Measurements from ENCODE around the gene MACROH2A2. TPM values are rescaled to one million over a fixed set of nuclear protein-coding genes. Genes with fewer than 3 reads are reported as not detected.
A peak's percentile ranks its signal among the peaks of the same experiment; 100 is the strongest.

Gene MACROH2A2
- total and polyA plus RNA-seq, 2 of the 13 experiments (the other 11 are each of a cell fraction or from before 2014, with no cell fraction given), result 9.8 to 43.1 TPM

DNA sequence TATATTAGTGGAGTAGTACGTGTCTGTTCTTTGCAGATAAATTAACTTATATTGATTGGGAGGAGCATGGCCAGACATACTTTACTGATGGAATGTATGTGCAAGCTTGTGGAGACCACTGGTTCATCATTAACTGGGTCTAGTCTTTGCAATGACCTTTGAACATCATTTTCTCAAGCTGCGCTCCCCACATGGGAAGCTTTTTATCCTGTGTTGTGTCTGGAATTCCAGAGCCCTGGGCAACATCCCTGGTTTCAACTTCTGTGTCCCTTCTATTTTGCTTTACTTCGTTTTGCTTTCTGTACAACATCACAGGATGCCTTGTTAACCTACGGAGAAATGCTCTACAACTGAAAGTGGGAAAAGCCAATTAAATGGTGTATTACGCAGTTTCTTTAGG, 38.3 kb downstream of the MACROH2A2 start (continued):
- TF ChIP-seq, protein P1, sequence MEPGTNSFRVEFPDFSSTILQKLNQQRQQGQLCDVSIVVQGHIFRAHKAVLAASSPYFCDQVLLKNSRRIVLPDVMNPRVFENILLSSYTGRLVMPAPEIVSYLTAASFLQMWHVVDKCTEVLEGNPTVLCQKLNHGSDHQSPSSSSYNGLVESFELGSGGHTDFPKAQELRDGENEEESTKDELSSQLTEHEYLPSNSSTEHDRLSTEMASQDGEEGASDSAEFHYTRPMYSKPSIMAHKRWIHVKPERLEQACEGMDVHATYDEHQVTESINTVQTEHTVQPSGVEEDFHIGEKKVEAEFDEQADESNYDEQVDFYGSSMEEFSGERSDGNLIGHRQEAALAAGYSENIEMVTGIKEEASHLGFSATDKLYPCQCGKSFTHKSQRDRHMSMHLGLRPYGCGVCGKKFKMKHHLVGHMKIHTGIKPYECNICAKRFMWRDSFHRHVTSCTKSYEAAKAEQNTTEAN (CRISPR knock-in tag; conservative IDR thresholded peaks at IDR 0.05), result no peak
- no peak for TF ChIP-seq PCBP2 (optimal IDR thresholded peaks at IDR 0.05; ENCODE audit: low read depth, low read length, poor library complexity, severe bottlenecking)
- no peak for TF ChIP-seq ZNF484 (CRISPR knock-in tag; IDR thresholded peaks at IDR 0.05; ENCODE audit: borderline replicate concordance, low read depth)
- TF ChIP-seq ZNF564 (CRISPR knock-in tag; IDR thresholded peaks at IDR 0.05), result no peak
- no peak for TF ChIP-seq ZSCAN29 (CRISPR knock-in tag; conservative IDR thresholded peaks at IDR 0.05)
- TF ChIP-seq, protein P2, sequence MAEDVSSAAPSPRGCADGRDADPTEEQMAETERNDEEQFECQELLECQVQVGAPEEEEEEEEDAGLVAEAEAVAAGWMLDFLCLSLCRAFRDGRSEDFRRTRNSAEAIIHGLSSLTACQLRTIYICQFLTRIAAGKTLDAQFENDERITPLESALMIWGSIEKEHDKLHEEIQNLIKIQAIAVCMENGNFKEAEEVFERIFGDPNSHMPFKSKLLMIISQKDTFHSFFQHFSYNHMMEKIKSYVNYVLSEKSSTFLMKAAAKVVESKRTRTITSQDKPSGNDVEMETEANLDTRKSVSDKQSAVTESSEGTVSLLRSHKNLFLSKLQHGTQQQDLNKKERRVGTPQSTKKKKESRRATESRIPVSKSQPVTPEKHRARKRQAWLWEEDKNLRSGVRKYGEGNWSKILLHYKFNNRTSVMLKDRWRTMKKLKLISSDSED (CRISPR knock-in tag; IDR thresholded peaks at IDR 0.05), result no peak
- no peak for TF ChIP-seq ELF3 (CRISPR knock-in tag; IDR thresholded peaks at IDR 0.05)
- TF ChIP-seq NAIF1 (CRISPR knock-in tag; IDR thresholded peaks at IDR 0.05; ENCODE audit: borderline replicate concordance), result no peak
- TF ChIP-seq, protein P3, sequence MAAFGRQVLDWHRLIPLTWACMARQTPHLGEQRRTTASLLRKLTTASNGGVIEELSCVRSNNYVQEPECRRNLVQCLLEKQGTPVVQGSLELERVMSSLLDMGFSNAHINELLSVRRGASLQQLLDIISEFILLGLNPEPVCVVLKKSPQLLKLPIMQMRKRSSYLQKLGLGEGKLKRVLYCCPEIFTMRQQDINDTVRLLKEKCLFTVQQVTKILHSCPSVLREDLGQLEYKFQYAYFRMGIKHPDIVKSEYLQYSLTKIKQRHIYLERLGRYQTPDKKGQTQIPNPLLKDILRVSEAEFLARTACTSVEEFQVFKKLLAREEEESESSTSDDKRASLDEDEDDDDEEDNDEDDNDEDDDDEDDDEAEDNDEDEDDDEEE (CRISPR knock-in tag; IDR thresholded peaks at IDR 0.05), result no peak
- TF ChIP-seq, protein P4, sequence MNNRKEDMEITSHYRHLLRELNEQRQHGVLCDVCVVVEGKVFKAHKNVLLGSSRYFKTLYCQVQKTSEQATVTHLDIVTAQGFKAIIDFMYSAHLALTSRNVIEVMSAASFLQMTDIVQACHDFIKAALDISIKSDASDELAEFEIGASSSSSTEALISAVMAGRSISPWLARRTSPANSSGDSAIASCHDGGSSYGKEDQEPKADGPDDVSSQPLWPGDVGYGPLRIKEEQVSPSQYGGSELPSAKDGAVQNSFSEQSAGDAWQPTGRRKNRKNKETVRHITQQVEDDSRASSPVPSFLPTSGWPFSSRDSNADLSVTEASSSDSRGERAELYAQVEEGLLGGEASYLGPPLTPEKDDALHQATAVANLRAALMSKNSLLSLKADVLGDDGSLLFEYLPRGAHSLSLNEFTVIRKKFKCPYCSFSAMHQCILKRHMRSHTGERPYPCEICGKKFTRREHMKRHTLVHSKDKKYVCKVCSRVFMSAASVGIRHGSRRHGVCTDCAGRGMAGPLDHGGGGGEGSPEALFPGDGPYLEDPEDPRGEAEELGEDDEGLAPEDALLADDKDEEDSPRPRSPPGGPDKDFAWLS (CRISPR knock-in tag; IDR thresholded peaks at IDR 0.05; ENCODE audit: borderline replicate concordance), result no peak
- no peak for TF ChIP-seq RFXANK (CRISPR knock-in tag; IDR thresholded peaks at IDR 0.05)
- peak; percentile 53; the same call in 1 of the 2 replicates for TF ChIP-seq YEATS4 (CRISPR knock-in tag; IDR thresholded peaks at IDR 0.05; ENCODE audit: borderline replicate concordance)
- no peak for TF ChIP-seq ZBTB38 (CRISPR knock-in tag; IDR thresholded peaks at IDR 0.05)
- TF ChIP-seq ZNF232 (CRISPR knock-in tag; IDR thresholded peaks at IDR 0.05; ENCODE audit: borderline replicate concordance), result peak; percentile 43; the same call in 1 of the 2 replicates
- TF ChIP-seq KMT2A (CRISPR knock-in tag; IDR thresholded peaks at IDR 0.05), result no peak
- TF ChIP-seq ZNF333 (CRISPR knock-in tag; IDR thresholded peaks at IDR 0.05; ENCODE audit: borderline replicate concordance), result no peak
- TF ChIP-seq, protein P5, sequence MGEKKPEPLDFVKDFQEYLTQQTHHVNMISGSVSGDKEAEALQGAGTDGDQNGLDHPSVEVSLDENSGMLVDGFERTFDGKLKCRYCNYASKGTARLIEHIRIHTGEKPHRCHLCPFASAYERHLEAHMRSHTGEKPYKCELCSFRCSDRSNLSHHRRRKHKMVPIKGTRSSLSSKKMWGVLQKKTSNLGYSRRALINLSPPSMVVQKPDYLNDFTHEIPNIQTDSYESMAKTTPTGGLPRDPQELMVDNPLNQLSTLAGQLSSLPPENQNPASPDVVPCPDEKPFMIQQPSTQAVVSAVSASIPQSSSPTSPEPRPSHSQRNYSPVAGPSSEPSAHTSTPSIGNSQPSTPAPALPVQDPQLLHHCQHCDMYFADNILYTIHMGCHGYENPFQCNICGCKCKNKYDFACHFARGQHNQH (CRISPR knock-in tag; IDR thresholded peaks at IDR 0.05), result peak; percentile 73; the same call in 1 of the 2 replicates
- 0 out of 2 replicates have a peak, but pooled peaks have one; percentile 30 for TF ChIP-seq HOXA5 (CRISPR knock-in tag; IDR thresholded peaks at IDR 0.05)
- TF ChIP-seq, protein P6, sequence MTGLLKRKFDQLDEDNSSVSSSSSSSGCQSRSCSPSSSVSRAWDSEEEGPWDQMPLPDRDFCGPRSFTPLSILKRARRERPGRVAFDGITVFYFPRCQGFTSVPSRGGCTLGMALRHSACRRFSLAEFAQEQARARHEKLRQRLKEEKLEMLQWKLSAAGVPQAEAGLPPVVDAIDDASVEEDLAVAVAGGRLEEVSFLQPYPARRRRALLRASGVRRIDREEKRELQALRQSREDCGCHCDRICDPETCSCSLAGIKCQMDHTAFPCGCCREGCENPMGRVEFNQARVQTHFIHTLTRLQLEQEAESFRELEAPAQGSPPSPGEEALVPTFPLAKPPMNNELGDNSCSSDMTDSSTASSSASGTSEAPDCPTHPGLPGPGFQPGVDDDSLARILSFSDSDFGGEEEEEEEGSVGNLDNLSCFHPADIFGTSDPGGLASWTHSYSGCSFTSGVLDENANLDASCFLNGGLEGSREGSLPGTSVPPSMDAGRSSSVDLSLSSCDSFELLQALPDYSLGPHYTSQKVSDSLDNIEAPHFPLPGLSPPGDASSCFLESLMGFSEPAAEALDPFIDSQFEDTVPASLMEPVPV (CRISPR knock-in tag; IDR thresholded peaks at IDR 0.05), result no peak
- TF ChIP-seq BRCA1 (CRISPR knock-in tag; IDR thresholded peaks at IDR 0.05), result no peak
- TF ChIP-seq HDAC6 (IDR thresholded peaks at IDR 0.05; ENCODE audit: low read depth, low read length), result no peak
- TF ChIP-seq RELA (CRISPR knock-in tag; IDR thresholded peaks at IDR 0.05), result no peak
- TF ChIP-seq ZNF383 (CRISPR knock-in tag; IDR thresholded peaks at IDR 0.05; ENCODE audit: borderline replicate concordance), result no peak
